ENCODE results near the gene NLGN4Y. TPM values are rescaled to one million over a fixed set of nuclear protein-coding genes. Genes with fewer than 3 reads are reported as not detected.

The NLGN4Y gene
- total and polyA plus RNA-seq, 2 donors (not counting 1 experiment from before 2014, with no cell fraction given) = 21.8 TPM; not detected in 1

GRCh38 chrY:14825728-14826127 is 301.4 kb downstream of the NLGN4Y start:
- no peaks in the 10 kb centered on the region for H3K27me3 ChIP-seq (ENCODE audit: control insufficient read depth, insufficient read depth, low read length)
- H3K4me1 ChIP-seq (ENCODE audit: control insufficient read depth, extremely low read depth, insufficient read depth, low read length) = no peaks in the 10 kb centered on the region
- DNase-seq (ENCODE audit: low read depth in 2 of 2) = no peak
- TF ChIP-seq EZH2 (IDR thresholded peaks at IDR 0.05; ENCODE audit: low read length, missing control alignments) (no peak), CTCF (conservative IDR thresholded peaks at IDR 0.05 in 1 of 2, IDR thresholded peaks at IDR 0.05 in 1 of 2; ENCODE audit: low read depth in 1 of 2, low read length in 2 of 2) (no peak)
- no peaks in the 10 kb centered on the region for H3K79me2 ChIP-seq (ENCODE audit: control insufficient read depth, insufficient read depth, low read length)
- H3K36me3 ChIP-seq (ENCODE audit: control insufficient read depth, insufficient read depth, low read length) = no peaks in the 10 kb centered on the region
- no peak overlapping the region for H3K4me3 ChIP-seq (replicated peaks in 1 of 4; ENCODE audit: control extremely low read depth in 1 of 4, insufficient read depth in 1 of 4, low read depth in 3 of 4, low read length in 4 of 4)
- no peak overlapping the region for H3K27ac ChIP-seq (ENCODE audit: insufficient read depth, low read length)
- H3K4me2 ChIP-seq (ENCODE audit: extremely low read depth, insufficient read depth, low read length) = no peak overlapping the region
- H2AFZ ChIP-seq (ENCODE audit: low read length) = no peak overlapping the region
- no peaks in the 10 kb centered on the region for H4K20me1 ChIP-seq (ENCODE audit: control insufficient read depth, extremely low read depth, insufficient read depth, low read length)
- no peaks in the 10 kb centered on the region for H3K9me3 ChIP-seq (ENCODE audit: control insufficient read depth, insufficient read depth, low read depth, low read length)
- H3K9ac ChIP-seq (ENCODE audit: insufficient read depth, low read length) = no peak overlapping the region

- Histone ChIP-seq H3K4me1 (ENCODE audit: control insufficient read depth, extremely low read depth, insufficient read depth, low read length) (no peaks in the 10 kb centered on the region), H3K4me3 (replicated peaks in 1 of 4; ENCODE audit: control extremely low read depth in 1 of 4, insufficient read depth in 1 of 4, low read depth in 3 of 4, low read length in 4 of 4) (no peak overlapping the region), H3K9ac (ENCODE audit: insufficient read depth, low read length) (no peak overlapping the region), H4K20me1 (ENCODE audit: control insufficient read depth, extremely low read depth, insufficient read depth, low read length) (no peaks in the 10 kb centered on the region), H3K27ac (ENCODE audit: insufficient read depth, low read length) (no peak overlapping the region), H3K4me2 (ENCODE audit: extremely low read depth, insufficient read depth, low read length) (no peak overlapping the region), H3K79me2 (ENCODE audit: control insufficient read depth, insufficient read depth, low read length) (no peaks in the 10 kb centered on the region), H3K27me3 (ENCODE audit: control insufficient read depth, insufficient read depth, low read length) (no peaks in the 10 kb centered on the region), H3K9me3 (ENCODE audit: control insufficient read depth, insufficient read depth, low read depth, low read length) (no peaks in the 10 kb centered on the region), H3K36me3 (ENCODE audit: control insufficient read depth, insufficient read depth, low read length) (no peaks in the 10 kb centered on the region), H2AFZ (ENCODE audit: low read length) (no peak overlapping the region)
- TF ChIP-seq EZH2 (IDR thresholded peaks at IDR 0.05; ENCODE audit: low read length, missing control alignments) = no peak
- TF ChIP-seq CTCF (conservative IDR thresholded peaks at IDR 0.05 in 1 of 2, IDR thresholded peaks at IDR 0.05 in 1 of 2; ENCODE audit: low read depth in 1 of 2, low read length in 2 of 2) = no peak
- peak in 1 of 2 donors; percentile 53 for DNase-seq (ENCODE audit: low read depth in 2 of 2)
Observed at GRCh38 chrY:14828531-14828930, 304.2 kb downstream of the NLGN4Y start.

- H3K27me3 ChIP-seq (ENCODE audit: control insufficient read depth, insufficient read depth, low read length) = no peaks in the 10 kb centered on the region
- H3K4me1 ChIP-seq (ENCODE audit: control insufficient read depth, extremely low read depth, insufficient read depth, low read length) = no peaks in the 10 kb centered on the region
- no peaks in the 10 kb centered on the region for H3K36me3 ChIP-seq (ENCODE audit: control insufficient read depth, insufficient read depth, low read length)
- TF ChIP-seq EZH2 (IDR thresholded peaks at IDR 0.05; ENCODE audit: low read length, missing control alignments) (no peak), CTCF (conservative IDR thresholded peaks at IDR 0.05 in 1 of 2, IDR thresholded peaks at IDR 0.05 in 1 of 2; ENCODE audit: low read depth in 1 of 2, low read length in 2 of 2) (no peak)
- H3K9ac ChIP-seq (ENCODE audit: insufficient read depth, low read length) = no peak overlapping the region
- no peaks in the 10 kb centered on the region for H3K9me3 ChIP-seq (ENCODE audit: control insufficient read depth, insufficient read depth, low read depth, low read length)
- H4K20me1 ChIP-seq (ENCODE audit: control insufficient read depth, extremely low read depth, insufficient read depth, low read length) = no peaks in the 10 kb centered on the region
- no peak overlapping the region for H3K27ac ChIP-seq (ENCODE audit: insufficient read depth, low read length)
- no peak overlapping the region for H3K4me3 ChIP-seq (replicated peaks in 1 of 4; ENCODE audit: control extremely low read depth in 1 of 4, insufficient read depth in 1 of 4, low read depth in 3 of 4, low read length in 4 of 4)
- peak in 1 of 2 donors; percentile 39 for DNase-seq (ENCODE audit: low read depth in 2 of 2)
- H3K4me2 ChIP-seq (ENCODE audit: extremely low read depth, insufficient read depth, low read length) = no peak overlapping the region
- H3K79me2 ChIP-seq (ENCODE audit: control insufficient read depth, insufficient read depth, low read length) = no peaks in the 10 kb centered on the region
- no peak overlapping the region for H2AFZ ChIP-seq (ENCODE audit: low read length)
Observed at GRCh38 chrY:14829366-14829885, 305.1 kb downstream of the NLGN4Y start.
